ENCODE data around the gene PCLO. TPM values are rescaled to one million over a fixed set of nuclear protein-coding genes. Genes with fewer than 3 reads are reported as not detected.

PCLO gene
- total RNA-seq, 2 donors from 2014 or later, result 0.03 TPM; not detected in 1

DNA sequence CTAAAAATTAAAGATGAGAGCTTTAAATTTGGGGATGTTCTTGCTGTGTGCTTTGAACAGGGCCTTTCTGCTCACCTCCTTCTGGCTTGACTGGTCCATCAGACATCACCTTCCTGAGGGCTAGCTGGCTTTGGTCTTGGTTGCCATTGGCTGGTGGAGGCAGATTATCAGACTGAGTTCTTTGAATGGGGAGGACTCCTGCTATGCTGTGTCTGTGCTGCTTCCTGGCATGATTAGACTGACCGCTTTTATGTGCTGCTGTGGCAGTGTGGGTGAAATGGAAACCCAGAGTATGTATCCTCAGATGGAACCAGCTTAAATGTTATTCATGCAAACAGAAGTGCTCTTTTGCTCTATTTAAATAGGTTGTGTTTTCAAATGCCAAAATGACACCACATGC, 341.6 kb downstream of the PCLO start:
- H3K4me1 Mint-ChIP-seq, result no peaks in the 10 kb centered on the region
- no peak for ATAC-seq (replicated peaks)
- no peaks in the 10 kb centered on the region for H3K27me3 Mint-ChIP-seq
- no peaks in the 10 kb centered on the region for H3K36me3 Mint-ChIP-seq (ENCODE audit: low read depth)
- H3K4me3 Mint-ChIP-seq, result no peak overlapping the region
- H3K27ac Mint-ChIP-seq, result no peak overlapping the region
- H3K9me3 Mint-ChIP-seq, result peaks cover 6% of the 10 kb centered on the region

DNA sequence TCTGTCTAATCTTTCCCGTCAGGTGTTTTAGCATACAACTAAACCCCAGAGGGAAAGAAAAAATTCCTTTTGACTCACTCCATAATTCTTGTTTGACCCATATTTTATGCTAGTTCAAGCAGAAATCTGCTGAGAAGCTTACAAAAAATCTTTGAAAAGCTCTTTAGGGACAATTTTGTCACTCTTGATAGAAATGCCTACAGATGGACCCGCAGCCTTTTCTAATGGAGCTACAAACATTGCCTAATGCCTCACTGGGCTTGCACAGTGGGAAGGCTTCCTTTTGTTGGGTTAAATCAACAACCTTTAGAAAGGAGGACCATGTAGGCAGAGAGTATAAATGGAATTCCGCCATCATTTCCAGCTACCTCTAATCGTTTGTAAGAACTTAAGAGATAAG, 344.5 kb downstream of the PCLO start:
- no peak for ATAC-seq (replicated peaks)
- no peak overlapping the region for H3K4me3 Mint-ChIP-seq
- H3K4me1 Mint-ChIP-seq, result no peaks in the 10 kb centered on the region
- no peak overlapping the region for H3K27ac Mint-ChIP-seq
- peaks cover 6% of the 10 kb centered on the region for H3K9me3 Mint-ChIP-seq
- H3K27me3 Mint-ChIP-seq, result no peaks in the 10 kb centered on the region
- no peaks in the 10 kb centered on the region for H3K36me3 Mint-ChIP-seq (ENCODE audit: low read depth)

DNA sequence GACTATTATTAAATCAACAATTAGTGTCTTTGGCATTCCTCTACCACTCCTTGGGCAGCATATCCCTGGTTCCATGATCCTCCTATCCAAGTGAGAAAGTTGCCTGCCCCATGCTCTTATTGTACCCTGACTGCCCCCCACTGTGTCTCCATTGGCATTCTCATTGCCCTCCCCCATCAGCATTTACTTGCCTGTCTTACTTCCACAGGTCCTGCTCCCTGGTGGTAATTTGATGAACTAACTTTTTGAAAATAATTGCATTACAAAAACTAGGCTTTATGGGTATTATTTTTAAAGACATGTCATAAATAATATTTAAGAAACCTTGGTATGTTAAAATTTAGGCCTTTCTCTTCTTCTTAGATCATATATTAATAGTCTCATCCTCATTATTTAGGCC, 346.4 kb downstream of the PCLO start:
- H3K4me3 Mint-ChIP-seq, result no peak overlapping the region
- H3K27ac Mint-ChIP-seq, result no peak overlapping the region
- H3K9me3 Mint-ChIP-seq, result no peaks in the 10 kb centered on the region
- H3K4me1 Mint-ChIP-seq, result no peaks in the 10 kb centered on the region
- H3K36me3 Mint-ChIP-seq (ENCODE audit: low read depth), result no peaks in the 10 kb centered on the region
- no peaks in the 10 kb centered on the region for H3K27me3 Mint-ChIP-seq
- no peak for ATAC-seq (replicated peaks)

DNA sequence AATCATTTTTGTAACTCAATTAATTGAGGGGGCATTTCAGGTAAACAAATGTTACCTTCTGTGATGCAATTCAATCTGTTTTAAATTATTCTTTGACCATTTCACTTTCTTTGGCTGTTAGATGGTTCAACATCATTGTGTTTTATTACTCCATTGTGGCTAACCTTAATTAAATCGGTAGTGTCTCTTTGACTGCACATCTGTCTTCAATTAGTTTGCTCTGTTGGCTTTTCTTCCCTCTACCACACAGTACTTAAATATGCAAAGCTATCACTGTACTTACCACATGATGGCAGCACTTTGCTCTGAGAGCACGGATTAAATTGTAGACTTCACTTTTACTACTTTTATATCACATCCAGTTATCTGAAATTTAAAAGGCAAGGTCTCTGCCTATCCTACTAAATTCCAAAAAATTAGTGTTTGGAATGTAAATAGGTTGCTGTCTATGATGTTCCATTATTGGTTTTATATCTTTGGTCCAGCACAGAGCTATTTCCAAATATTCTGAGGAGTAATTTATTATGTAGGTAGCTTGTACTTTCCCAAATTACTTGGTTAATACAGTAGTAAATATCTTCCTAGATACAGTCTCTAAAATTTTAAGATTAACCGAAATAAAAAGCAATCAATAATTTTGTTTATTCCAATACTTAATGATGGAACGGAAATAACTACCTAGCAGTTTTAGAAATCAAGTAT, 352.0 kb downstream of the PCLO start:
- H3K4me1 Mint-ChIP-seq, result no peaks in the 10 kb centered on the region
- no peak overlapping the region for H3K4me3 Mint-ChIP-seq
- H3K9me3 Mint-ChIP-seq, result no peaks in the 10 kb centered on the region
- no peaks in the 10 kb centered on the region for H3K27me3 Mint-ChIP-seq
- ATAC-seq (replicated peaks), result no peak
- H3K36me3 Mint-ChIP-seq (ENCODE audit: low read depth), result no peaks in the 10 kb centered on the region
- H3K27ac Mint-ChIP-seq, result no peak overlapping the region

DNA sequence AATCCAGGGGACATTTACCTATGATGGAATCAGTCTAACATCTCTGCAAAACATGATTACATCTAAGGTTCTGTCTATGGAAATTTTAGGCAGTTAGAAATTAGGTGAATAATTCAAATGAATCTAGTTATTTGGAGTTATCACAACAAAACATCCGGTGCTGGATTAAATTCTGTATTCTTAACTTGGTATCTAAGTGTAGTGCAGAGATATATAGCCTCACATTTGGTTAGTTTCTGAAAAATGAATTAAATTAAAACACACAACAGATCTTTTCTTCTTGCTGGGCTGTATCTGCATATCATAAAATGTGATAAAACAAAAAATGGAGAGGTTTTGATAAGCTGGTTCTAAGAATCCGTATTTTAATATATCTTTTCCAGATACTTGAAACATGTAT, 354.1 kb downstream of the PCLO start:
- Mint-ChIP-seq H3K36me3 (ENCODE audit: low read depth) (no peaks in the 10 kb centered on the region), H3K27me3 (no peaks in the 10 kb centered on the region), H3K4me3 (no peak overlapping the region), H3K27ac (no peak overlapping the region), H3K9me3 (no peaks in the 10 kb centered on the region), H3K4me1 (no peaks in the 10 kb centered on the region)
- ATAC-seq (replicated peaks), result no peak

DNA sequence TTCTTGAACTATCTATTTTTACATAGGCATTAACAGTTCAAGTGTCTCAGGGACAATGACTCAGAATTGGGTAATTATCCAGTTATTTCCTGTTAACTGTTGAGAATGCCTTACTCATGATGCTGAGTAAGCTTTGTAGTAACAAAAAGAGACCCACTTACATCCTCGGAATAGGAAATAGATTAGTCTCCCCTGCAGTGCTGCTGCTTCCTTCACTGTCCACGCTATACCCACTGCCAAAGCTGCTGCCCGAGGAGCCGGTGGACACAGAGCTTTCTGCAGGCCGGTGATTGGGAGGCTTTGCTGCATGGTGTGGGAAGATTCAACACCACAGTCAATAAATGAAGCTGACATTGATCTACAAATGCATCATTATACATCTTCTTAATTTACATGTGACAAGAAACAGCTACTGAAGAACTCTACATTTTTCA, 357.1 kb downstream of the PCLO start:
- no peak overlapping the region for H3K4me3 Mint-ChIP-seq
- H3K36me3 Mint-ChIP-seq (ENCODE audit: low read depth), result no peaks in the 10 kb centered on the region
- ATAC-seq (replicated peaks), result no peak
- no peaks in the 10 kb centered on the region for H3K4me1 Mint-ChIP-seq
- no peak overlapping the region for H3K27ac Mint-ChIP-seq
- H3K9me3 Mint-ChIP-seq, result no peaks in the 10 kb centered on the region
- H3K27me3 Mint-ChIP-seq, result no peaks in the 10 kb centered on the region

DNA sequence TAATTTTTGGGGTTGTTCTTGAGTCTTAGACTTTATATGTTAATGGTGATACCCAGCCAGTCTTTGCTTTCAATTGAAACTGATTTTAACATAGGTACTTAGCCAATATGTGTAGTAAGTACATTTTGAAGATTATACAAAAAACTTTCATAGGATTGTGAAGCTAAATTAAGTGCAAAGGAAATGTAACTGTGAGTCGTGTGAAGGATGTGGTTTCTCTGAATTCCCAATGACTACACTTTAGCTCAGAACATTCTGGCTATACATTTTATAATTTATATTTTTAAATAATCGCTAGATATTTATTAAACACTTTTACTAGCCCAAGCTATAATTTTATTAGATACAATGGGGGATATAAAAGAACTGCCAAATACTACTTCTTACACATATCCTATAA, 359.3 kb downstream of the PCLO start:
- H3K27ac Mint-ChIP-seq, result no peak overlapping the region
- no peak overlapping the region for H3K4me3 Mint-ChIP-seq

DNA sequence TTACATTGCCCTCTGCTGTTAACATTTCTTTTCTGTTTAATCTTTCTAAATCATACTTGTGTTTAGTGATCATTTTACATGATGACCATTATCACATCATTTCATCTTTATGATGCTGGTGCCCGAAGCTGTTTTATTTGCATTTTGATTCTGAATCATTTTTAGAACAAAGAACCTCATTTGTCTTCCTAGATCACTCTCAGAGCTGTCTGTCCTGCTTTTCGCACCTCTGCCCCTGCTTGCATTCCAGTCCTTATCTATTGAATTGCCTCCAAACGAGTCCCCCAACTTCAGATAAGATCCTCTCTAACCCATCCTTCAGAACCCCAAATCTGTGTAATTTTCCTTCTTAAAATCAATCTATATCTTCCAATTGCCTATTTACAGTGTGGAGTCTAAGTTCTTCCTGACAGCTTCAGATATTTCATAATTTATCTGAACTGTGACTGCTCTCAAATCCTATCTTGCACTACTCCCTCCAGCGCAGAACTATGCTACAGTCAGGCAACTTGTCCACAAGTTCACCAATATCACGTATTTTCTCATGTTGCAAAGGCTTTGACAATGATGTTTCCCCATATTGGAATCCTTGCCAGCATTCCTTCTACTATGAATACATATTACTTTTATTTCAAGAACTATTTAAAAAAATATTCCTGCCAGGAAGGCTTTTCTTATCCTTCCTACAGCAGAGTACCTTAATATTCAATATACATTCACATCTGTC, 372.6 kb downstream of the PCLO start:
- ATAC-seq (replicated peaks), result no peak
- no peaks in the 10 kb centered on the region for H3K27me3 Mint-ChIP-seq
- H3K9me3 Mint-ChIP-seq, result peaks cover 16% of the 10 kb centered on the region
- H3K27ac Mint-ChIP-seq, result no peak overlapping the region
- no peak overlapping the region for H3K4me3 Mint-ChIP-seq
- H3K4me1 Mint-ChIP-seq, result no peaks in the 10 kb centered on the region
- no peaks in the 10 kb centered on the region for H3K36me3 Mint-ChIP-seq (ENCODE audit: low read depth)

More for the DNA sequence above, 359.3 kb downstream of the PCLO start:
- Mint-ChIP-seq H3K27me3 (no peaks in the 10 kb centered on the region), H3K9me3 (peaks cover 3% of the 10 kb centered on the region), H3K4me1 (no peaks in the 10 kb centered on the region), H3K36me3 (ENCODE audit: low read depth) (no peaks in the 10 kb centered on the region)
- ATAC-seq (replicated peaks), result no peak

DNA sequence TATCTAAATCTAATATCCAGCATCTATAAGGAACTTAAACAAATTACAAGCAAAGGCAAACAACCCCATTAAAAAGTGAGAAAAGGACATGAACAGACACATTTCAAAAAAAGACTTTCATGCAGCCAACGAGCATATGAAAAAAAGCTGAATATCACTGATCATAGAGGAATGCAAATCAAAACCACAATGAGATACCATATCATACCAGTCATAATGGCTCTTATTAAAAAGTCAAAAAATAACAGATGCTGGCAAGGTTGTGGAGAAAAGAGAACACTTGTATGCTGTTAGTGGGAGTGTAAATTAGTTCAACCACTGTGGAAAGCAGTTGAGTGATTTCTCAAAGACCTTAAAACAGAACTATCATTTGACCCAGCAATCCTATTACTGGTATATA, 384.7 kb downstream of the PCLO start:
- Mint-ChIP-seq H3K27me3 (no peaks in the 10 kb centered on the region), H3K4me3 (no peak overlapping the region), H3K27ac (no peak overlapping the region), H3K9me3 (peaks cover 5% of the 10 kb centered on the region), H3K36me3 (ENCODE audit: low read depth) (no peaks in the 10 kb centered on the region), H3K4me1 (no peaks in the 10 kb centered on the region)
- no peak for ATAC-seq (replicated peaks)

DNA sequence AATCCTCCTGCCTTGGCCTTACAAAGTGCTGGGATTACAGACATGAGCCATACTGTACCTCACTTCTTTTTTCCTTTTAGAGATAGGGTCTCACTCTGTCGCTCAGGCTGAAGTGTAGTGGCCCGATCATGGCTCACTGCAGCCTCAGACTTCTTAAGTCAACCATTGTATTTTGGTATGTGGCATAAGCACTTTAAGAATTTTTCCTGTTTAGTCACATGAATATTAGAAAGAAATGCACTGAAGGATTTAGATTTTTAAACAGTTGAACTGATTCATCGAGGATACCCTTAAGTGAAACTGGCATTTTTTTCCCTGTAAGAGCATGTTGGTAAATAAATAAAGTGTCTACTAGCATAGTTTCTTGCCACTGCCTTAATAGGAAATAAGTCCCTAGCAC, 399.8 kb downstream of the PCLO start:
- Mint-ChIP-seq H3K4me1 (no peaks in the 10 kb centered on the region), H3K4me3 (no peak overlapping the region), H3K9me3 (peaks cover 5% of the 10 kb centered on the region), H3K27me3 (no peaks in the 10 kb centered on the region), H3K27ac (no peak overlapping the region), H3K36me3 (ENCODE audit: low read depth) (no peaks in the 10 kb centered on the region)
- no peak for ATAC-seq (replicated peaks)

DNA sequence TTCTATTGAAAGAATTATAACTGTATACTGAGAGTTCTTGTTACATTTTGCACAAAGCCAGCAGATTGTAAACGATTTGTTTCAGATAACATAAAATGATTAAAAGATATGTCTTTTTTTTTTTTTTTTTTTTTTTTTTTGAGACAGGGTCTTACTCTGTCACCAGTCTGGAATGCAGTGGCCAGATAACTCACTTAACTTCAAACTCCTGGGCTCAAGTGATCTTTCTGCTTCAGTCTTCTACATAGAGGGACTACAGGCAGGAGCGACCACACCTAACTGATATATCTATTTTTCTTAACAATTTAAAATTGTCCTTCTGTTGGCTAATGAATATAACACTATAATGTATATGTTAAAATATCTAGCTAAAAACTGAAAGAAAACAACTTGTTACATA, 401.9 kb downstream of the PCLO start:
- Mint-ChIP-seq H3K4me1 (no peaks in the 10 kb centered on the region), H3K4me3 (no peak overlapping the region), H3K27ac (no peak overlapping the region), H3K27me3 (no peaks in the 10 kb centered on the region), H3K9me3 (peaks cover 5% of the 10 kb centered on the region), H3K36me3 (ENCODE audit: low read depth) (no peaks in the 10 kb centered on the region)
- no peak for ATAC-seq (replicated peaks)

DNA sequence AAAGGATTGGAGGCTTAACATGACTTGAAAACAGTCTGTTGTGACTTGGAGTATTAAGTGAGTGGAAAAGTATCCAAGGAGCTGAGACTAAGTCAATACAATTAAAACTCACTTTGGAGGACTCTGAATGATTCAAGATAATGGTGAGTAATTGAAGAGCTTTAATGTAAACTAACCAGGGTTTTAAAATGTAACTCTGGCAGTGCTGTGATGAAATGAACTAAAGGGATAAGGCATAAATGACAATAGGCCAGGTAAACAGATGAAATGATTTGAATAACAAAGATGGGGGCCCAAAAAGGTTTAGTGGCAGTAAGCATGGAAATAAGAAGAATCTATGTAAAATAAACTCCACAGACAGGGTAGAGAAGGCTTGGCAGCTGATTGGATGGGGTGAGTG, 402.6 kb downstream of the PCLO start:
- Mint-ChIP-seq H3K4me3 (no peak overlapping the region), H3K27me3 (no peaks in the 10 kb centered on the region), H3K36me3 (ENCODE audit: low read depth) (no peaks in the 10 kb centered on the region), H3K4me1 (no peaks in the 10 kb centered on the region), H3K27ac (no peak overlapping the region), H3K9me3 (peaks cover 5% of the 10 kb centered on the region)
- no peak for ATAC-seq (replicated peaks)

DNA sequence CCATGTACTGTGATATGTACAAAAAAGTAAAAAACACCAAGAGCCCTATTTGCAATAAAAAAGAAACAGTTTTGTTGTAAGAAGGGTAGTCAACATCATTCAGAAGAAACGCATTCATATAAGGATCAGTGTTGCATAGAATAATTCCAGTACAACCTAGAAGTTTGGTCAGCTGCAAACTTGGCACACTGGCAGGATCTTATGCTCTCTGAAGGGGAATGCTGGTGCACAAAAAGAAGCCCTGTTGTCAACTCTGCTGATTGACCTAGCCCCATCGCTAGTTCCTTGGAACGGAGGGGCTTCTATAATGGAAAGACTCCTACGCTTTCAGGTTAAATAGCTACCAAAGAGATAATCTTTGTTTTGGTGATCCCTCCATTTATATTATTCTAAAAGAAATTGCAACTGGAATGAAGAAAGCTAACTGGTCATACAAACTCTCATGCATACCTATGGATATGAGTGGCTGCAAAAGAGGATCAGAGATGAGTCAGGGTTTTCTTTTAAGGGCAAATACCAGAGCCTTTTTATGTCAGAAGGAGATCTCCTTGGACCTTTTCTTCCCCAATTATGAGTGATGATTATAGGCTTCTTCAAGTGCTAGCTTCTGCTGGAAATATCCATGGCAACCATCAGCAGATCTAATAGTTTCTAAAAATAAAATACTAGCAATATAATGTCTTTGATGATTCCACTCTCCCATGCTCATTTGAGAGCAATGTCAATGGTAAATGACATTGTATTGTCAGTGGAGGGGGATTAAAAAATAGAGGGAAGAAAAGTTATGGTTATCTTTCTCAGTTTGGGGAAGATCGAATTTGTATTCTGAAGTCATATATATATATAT, 406.8 kb downstream of the PCLO start:
- Mint-ChIP-seq H3K27ac (no peak overlapping the region), H3K4me3 (no peak overlapping the region), H3K4me1 (no peaks in the 10 kb centered on the region), H3K9me3 (peaks cover 5% of the 10 kb centered on the region), H3K27me3 (no peaks in the 10 kb centered on the region), H3K36me3 (ENCODE audit: low read depth) (no peaks in the 10 kb centered on the region)
- no peak for ATAC-seq (replicated peaks)

DNA sequence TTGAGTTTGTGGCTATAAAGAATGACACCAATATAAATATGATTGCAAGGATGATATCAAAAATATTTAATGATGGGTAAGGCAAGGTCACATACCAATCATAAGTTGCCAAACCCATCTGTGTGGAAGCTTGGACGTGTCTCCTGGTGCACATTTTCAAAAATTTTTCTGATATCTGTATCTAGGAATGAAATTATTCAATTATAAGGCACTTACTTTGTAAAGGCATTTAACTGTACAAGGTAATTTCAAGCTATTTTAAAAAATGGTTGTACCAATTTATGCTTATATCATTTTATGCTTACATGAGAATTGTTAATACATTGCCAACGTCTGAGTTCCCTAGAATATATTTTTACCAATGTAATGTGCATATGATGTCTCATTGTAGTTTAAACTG, 412.7 kb downstream of the PCLO start:
- Mint-ChIP-seq H3K36me3 (ENCODE audit: low read depth) (no peaks in the 10 kb centered on the region), H3K9me3 (no peaks in the 10 kb centered on the region), H3K4me3 (no peak overlapping the region), H3K27me3 (no peaks in the 10 kb centered on the region), H3K27ac (no peak overlapping the region), H3K4me1 (no peaks in the 10 kb centered on the region)
- ATAC-seq (replicated peaks), result no peak

DNA sequence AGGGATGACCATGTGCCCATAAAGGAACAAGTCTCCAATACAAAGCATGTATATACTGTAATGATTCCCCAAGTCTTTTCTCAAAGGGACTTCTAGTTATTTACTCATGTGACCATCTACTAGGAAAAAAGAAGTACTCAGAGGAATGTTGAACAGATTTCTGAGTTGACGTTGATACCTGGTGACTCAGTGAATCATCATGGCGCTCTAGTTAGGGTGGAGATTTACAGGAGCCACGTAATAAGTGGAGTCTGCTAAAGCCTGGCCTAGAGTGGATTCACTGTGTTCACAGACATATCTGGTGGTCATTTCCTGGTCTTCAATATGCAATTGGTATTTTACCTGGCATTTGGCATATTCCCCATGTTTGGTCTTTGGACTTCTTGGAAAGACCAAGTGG, 416.9 kb downstream of the PCLO start:
- ATAC-seq (replicated peaks), result no peak
- H3K4me3 Mint-ChIP-seq, result no peak overlapping the region
- H3K4me1 Mint-ChIP-seq, result no peaks in the 10 kb centered on the region
- H3K27me3 Mint-ChIP-seq, result no peaks in the 10 kb centered on the region
- H3K36me3 Mint-ChIP-seq (ENCODE audit: low read depth), result no peaks in the 10 kb centered on the region
- no peak overlapping the region for H3K27ac Mint-ChIP-seq
- peaks cover 8% of the 10 kb centered on the region for H3K9me3 Mint-ChIP-seq

Data from activated T-helper 17 cell treated with anti-CD3 and anti-CD28 coated beads, Interleukin-2, amount 50 U/mL, for 72 hours (primary cell).